Neutrophil (primary cell): ENCODE measurements around the gene MLXIP.

ENCODE experiments used
- H3K27ac ChIP-seq: fragments of 200-600 bp; sonication (generic); 2 replicates; pipeline ENCODE4 v1.5.1; 2016; ENCODE audit warnings: mild to moderate bottlenecking, moderate library complexity
- H3K27me3 ChIP-seq: fragments of 200-600 bp; sonication (generic); 2 replicates; pipeline ENCODE4 v1.6.0; 2016; ENCODE audit warnings: mild to moderate bottlenecking
- H3K36me3 ChIP-seq: fragments of 200-600 bp; sonication (generic); 2 replicates; pipeline ENCODE4 v1.5.1; 2017
- H3K4me1 ChIP-seq, 2 experiments: fragments of 200-600 bp in 1 of 2; sonication (generic) in 1 of 2; 1 replicate in 1 of 2; 2 replicates in 1 of 2; pipeline versions ENCODE4 v1.5.1 to v1.6.1; 2013 to 2016; ENCODE audit warnings: low read depth in 1 of 2, low read length in 1 of 2, mild to moderate bottlenecking in 1 of 2, moderate library complexity in 1 of 2; ENCODE audit not compliant: control insufficient read depth in 1 of 2, insufficient read depth in 1 of 2
- H3K4me3 ChIP-seq, 2 experiments: fragments of 200-600 bp in 1 of 2; sonication (generic) in 1 of 2; 1 replicate in 1 of 2; 2 replicates in 1 of 2; pipeline ENCODE4 v1.5.1; 2013 to 2016; ENCODE audit warnings: low read depth in 1 of 2, low read length in 1 of 2, mild to moderate bottlenecking in 1 of 2, moderate library complexity in 1 of 2
- H3K9me3 ChIP-seq: fragments of 200-600 bp; sonication (generic); 2 replicates; pipeline ENCODE4 v1.5.1; 2016
- TF ChIP-seq, protein P1 (sequence below): fragments of 200-600 bp; sonication (generic); IDR thresholded peaks from 2 replicates; pipeline ENCODE4 v1.5.1; 2016; ENCODE audit warnings: antibody characterized with exemption

The MLXIP gene

GRCh38 chr12:122185494-122186082 is 107.0 kb downstream of the MLXIP start:
- TF ChIP-seq, protein P1, sequence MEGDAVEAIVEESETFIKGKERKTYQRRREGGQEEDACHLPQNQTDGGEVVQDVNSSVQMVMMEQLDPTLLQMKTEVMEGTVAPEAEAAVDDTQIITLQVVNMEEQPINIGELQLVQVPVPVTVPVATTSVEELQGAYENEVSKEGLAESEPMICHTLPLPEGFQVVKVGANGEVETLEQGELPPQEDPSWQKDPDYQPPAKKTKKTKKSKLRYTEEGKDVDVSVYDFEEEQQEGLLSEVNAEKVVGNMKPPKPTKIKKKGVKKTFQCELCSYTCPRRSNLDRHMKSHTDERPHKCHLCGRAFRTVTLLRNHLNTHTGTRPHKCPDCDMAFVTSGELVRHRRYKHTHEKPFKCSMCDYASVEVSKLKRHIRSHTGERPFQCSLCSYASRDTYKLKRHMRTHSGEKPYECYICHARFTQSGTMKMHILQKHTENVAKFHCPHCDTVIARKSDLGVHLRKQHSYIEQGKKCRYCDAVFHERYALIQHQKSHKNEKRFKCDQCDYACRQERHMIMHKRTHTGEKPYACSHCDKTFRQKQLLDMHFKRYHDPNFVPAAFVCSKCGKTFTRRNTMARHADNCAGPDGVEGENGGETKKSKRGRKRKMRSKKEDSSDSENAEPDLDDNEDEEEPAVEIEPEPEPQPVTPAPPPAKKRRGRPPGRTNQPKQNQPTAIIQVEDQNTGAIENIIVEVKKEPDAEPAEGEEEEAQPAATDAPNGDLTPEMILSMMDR = no peak
- H3K36me3 ChIP-seq = no peaks in the 10 kb centered on the region
- H3K27ac ChIP-seq = no peak overlapping the region
- H3K4me3 ChIP-seq = no peak overlapping the region
- peaks cover 40% of the 10 kb centered on the region for H3K27me3 ChIP-seq
- H3K9me3 ChIP-seq = no peaks in the 10 kb centered on the region
- H3K4me1 ChIP-seq = peaks cover 14% of the 10 kb centered on the region in 2 experiments

GRCh38 chr12:122187466-122187865 is 108.9 kb downstream of the MLXIP start:
- Histone ChIP-seq H3K4me3 (no peak overlapping the region), H3K36me3 (no peaks in the 10 kb centered on the region), H3K27me3 (peaks cover 29% of the 10 kb centered on the region), H3K4me1 (peaks cover 14% of the 10 kb centered on the region in 2 experiments), H3K9me3 (no peaks in the 10 kb centered on the region), H3K27ac (no peak overlapping the region)
- TF ChIP-seq, protein P1 = no peak

GRCh38 chr12:122189626-122190475 is 111.3 kb downstream of the MLXIP start:
- Histone ChIP-seq H3K4me3 (no peak overlapping the region), H3K36me3 (no peaks in the 10 kb centered on the region), H3K27me3 (peaks cover 6% of the 10 kb centered on the region), H3K27ac (no peak overlapping the region), H3K4me1 (no peaks in the 10 kb centered on the region), H3K9me3 (no peaks in the 10 kb centered on the region)
- TF ChIP-seq, protein P1 = no peak

DNA sequence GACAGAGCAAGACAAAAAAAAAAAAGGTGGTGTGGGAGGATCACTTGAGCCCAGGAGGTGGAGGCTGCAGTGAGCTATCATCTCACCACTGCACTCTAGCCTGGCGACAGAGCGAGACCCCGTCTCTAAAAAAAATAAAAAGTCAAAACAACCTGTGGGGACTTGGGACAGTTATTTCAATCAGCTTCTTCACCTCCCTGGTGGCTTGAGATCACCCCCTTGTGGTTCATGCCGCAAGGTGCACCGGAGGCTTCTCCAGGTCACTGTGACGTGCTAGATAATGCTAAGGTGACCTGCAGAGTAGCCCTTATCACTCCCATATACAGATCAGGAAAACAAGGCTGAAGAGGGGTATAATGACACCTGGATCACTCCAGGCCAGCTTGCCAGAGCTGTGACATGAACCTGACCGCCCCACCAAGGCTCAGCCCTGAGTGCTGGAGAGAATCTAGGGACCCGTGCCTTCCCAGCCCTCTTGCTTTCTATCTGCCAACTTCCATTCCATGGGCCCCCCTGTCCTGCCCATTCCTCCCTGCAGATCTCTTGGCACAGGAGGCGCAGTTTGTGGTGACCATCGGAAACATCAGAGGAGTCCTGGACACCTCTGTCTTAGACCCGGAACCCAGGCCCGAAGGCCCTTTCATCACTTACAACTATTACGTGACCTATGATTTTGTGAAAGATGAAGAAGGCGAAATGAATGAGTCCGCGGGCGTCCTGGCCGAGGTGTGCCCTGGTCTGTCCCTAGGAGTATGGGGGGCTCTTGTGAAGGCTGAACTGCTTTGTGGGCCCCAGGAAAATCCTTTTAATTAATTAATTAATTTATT is 112.5 kb downstream of the MLXIP start:
- Histone ChIP-seq H3K4me1 (no peaks in the 10 kb centered on the region), H3K9me3 (no peaks in the 10 kb centered on the region), H3K27me3 (no peaks in the 10 kb centered on the region), H3K4me3 (no peak overlapping the region), H3K36me3 (no peaks in the 10 kb centered on the region), H3K27ac (no peak overlapping the region)
- TF ChIP-seq, protein P1 = no peak

- no peaks in the 10 kb centered on the region for H3K4me1 ChIP-seq
- no peaks in the 10 kb centered on the region for H3K36me3 ChIP-seq
- peaks cover 9% of the 10 kb centered on the region for H3K27me3 ChIP-seq
- no peak overlapping the region for H3K4me3 ChIP-seq
- H3K9me3 ChIP-seq = no peaks in the 10 kb centered on the region
- no peak overlapping the region for H3K27ac ChIP-seq
- TF ChIP-seq, protein P1 = no peak
These were observed 113.9 kb downstream of the MLXIP start for GRCh38 chr12:122192441-122192840.
